T47D (cell line): ENCODE data around the gene SPEF2.
"Not testable (repeated sequence)": the region's sequence is repeated elsewhere in the genome, so short reads cannot be mapped to it uniquely, and the experiment has no call there.

Source experiments
- DNase-seq, 2 experiments: peaks; one replicate each; pipeline versions ENCODE4 v3.0.0 to v3.0.0-alpha.2; 2011 to 2012; ENCODE audit warnings: low read depth in 1 of 2, low spot score in 1 of 2
- JUND ChIP-seq: IDR thresholded peaks from 2 replicates; pipeline ENCODE4 v1.6.1; 2012; ENCODE audit warnings: low read depth
- in situ Hi-C: cut with HindIII; loops from 2 replicates; pipeline ENCODE4 v1.10.0; 2016; ENCODE audit warnings: low sequenced_read_pairs, low pct_unique_long_range_greater_than_20kb

Gene SPEF2

GRCh38 chr5:35850967-35851680 lies 233.5 kb downstream of the SPEF2 start:
- TF ChIP-seq JUND: no peak
- in situ Hi-C loops: no loop called here
- peak in 1 of 2 experiments; percentile 36 for DNase-seq

- in situ Hi-C loops: no loop called here
- DNase-seq: peak in 1 of 2 experiments; percentile 21
- no peak for TF ChIP-seq JUND
These were observed 234.5 kb downstream of the SPEF2 start for GRCh38 chr5:35852084-35852734.

GRCh38 chr5:35852773-35853172 lies 235.1 kb downstream of the SPEF2 start:
- in situ Hi-C loops: no loop called here

GRCh38 chr5:35853631-35854030 lies 236.0 kb downstream of the SPEF2 start:
- DNase-seq: no peak
- in situ Hi-C loops: no loop called here
- TF ChIP-seq JUND: no peak

More at GRCh38 chr5:35852773-35853172, 235.1 kb downstream of the SPEF2 start:
- no peak for DNase-seq
- no peak for TF ChIP-seq JUND

GRCh38 chr5:35854248-35854647 lies 236.6 kb downstream of the SPEF2 start:
- no peak for DNase-seq
- in situ Hi-C loops: no loop called here
- no peak for TF ChIP-seq JUND

- in situ Hi-C loops: no loop called here
- no peak for TF ChIP-seq JUND
- no peak for DNase-seq
These were observed 237.5 kb downstream of the SPEF2 start for GRCh38 chr5:35855187-35855586.

GRCh38 chr5:35856186-35856764 lies 238.6 kb downstream of the SPEF2 start:
- DNase-seq, in situ Hi-C loops: not testable (repeated sequence)

GRCh38 chr5:35856765-35857351 lies 239.2 kb downstream of the SPEF2 start, which contains the start of gene IL7R:
Gene IL7R (plus strand): TSS chr5:35856891. CDS start chr5:35856978, 87 bp downstream.
- no peak for TF ChIP-seq JUND
- in situ Hi-C loops: no loop called here
- DNase-seq: no peak

GRCh38 chr5:35857606-35858205 lies 240.0 kb downstream of the SPEF2 start:
- no peak for TF ChIP-seq JUND
- no peak for DNase-seq
- in situ Hi-C loops: no loop called here

- DNase-seq: no peak
- in situ Hi-C loops: no loop called here
- no peak for TF ChIP-seq JUND
These were observed 241.5 kb downstream of the SPEF2 start for GRCh38 chr5:35859101-35859661.

- no peak for TF ChIP-seq JUND
- DNase-seq: no peak
- in situ Hi-C loops: no loop called here
These were observed 243.0 kb downstream of the SPEF2 start for GRCh38 chr5:35860686-35861085.

GRCh38 chr5:35861718-35862117 lies 244.1 kb downstream of the SPEF2 start:
- TF ChIP-seq JUND: no peak
- DNase-seq: no peak
- in situ Hi-C loops: no loop called here
